NCI-H774 (cell line): Measurements from ENCODE around the gene TSPAN2.

Source experiments
- DNase-seq: peaks from one replicate; lab custom pipeline; 2025; lab: John Stamatoyannopoulos, UW

The TSPAN2 gene

DNA sequence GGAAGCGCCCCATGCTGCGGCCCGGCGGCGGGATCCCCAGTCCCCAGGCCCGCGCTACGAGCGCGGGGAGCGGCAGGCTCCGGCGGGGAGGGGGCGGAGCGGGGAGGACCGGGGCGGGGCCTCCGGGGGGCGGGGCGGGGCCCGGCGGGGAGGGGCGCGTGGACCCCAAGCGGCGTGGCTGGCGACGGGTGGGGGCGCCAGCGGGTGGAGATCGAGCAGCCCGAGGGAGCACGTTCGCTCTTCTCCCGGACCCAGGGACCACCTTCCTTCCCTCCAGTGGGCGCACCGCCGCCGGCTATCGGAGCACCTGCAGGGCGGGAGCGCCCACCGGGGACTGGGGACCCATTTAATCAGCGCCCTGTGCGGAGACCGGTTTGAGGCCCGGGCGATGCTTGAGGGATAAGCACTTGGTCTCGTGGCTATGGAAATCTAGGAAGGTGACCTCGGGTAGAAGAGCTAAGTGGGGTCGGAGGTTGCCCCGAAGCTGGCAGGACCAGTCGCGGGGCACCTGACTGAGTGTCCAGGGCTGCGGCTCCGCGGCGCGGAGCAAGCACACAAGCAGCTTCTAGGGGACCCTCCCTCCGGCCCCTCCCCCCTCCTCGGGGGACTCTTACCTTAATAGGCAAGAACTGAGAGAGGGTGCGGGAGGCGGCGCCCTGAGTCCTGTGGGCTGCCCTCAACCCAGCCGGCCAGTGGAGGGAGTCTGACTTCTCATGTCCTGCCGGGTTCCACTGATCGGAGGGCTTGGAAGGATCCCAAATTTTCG, at the start of gene TSPAN2:
Gene TSPAN2 (minus strand): TSS at position 84 of the 766 bp plus-strand sequence. CDS start 71 bp downstream, at position 13.
- no peak for DNase-seq

GRCh38 chr1:115138973-115139372, 49.7 kb upstream of the TSPAN2 start:
- DNase-seq: peak; percentile 90

DNA sequence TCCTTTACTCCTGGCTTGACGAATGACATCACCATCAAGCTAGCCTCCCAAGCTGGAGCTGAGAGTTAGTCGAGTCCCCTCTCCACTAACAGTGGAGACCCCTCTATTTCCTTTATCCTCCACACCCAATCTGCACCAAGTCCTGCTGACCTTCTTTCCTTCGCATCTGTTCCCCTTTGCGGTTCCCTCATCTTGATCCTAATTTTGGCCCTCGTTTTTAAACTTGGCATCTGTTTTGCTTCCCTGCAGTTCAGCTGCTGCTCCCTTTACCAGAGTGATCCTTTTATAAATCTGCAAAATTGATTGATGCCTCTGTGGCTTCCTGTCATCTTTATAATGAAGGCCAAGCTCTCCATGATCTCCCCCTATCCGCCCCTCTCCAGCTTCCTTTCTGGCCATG, 49.0 kb upstream of the TSPAN2 start:
- no peak for DNase-seq

GRCh38 chr1:115137191-115137590, 47.9 kb upstream of the TSPAN2 start:
- DNase-seq: no peak

DNA sequence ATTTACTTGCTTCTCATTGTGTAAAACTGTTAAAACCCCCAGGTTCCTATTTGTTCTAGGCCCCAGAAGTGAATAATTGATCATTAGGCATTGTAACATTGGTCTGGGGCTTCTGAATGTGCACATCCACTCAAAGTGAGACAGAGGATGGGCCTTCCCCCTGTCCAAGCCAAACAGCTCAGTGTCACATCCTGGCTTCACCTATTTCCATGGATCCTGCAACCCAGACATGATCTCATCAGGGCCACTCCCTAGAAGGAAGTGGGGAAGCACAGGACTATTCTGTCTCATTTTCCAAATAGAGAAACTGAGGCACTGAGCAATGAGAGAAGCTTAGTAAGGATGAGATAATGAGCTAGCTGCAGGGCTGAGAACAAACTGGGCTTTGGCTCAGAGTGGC, 47.4 kb upstream of the TSPAN2 start:
- no peak for DNase-seq

- DNase-seq: no peak
Measured at GRCh38 chr1:115136106-115136505, 46.8 kb upstream of the TSPAN2 start.

DNA sequence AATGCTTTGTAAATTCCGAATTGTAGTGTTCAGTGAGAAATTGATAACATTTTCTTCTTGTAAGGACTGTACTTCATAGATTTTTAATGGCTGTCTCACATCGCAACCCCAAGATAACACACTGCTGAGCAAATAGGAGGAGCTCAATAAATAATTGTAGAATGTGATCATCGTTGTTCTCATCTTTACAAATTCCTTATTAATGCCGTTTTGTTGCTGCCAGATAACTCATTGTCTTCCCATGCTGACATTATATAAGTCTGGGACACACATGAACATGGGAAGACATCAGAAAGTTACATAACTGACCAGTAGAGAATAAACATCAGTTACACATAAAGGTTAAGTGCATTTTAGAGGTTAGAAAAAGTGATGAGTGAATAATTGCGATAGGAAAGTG, 46.4 kb upstream of the TSPAN2 start:
- no peak for DNase-seq

DNA sequence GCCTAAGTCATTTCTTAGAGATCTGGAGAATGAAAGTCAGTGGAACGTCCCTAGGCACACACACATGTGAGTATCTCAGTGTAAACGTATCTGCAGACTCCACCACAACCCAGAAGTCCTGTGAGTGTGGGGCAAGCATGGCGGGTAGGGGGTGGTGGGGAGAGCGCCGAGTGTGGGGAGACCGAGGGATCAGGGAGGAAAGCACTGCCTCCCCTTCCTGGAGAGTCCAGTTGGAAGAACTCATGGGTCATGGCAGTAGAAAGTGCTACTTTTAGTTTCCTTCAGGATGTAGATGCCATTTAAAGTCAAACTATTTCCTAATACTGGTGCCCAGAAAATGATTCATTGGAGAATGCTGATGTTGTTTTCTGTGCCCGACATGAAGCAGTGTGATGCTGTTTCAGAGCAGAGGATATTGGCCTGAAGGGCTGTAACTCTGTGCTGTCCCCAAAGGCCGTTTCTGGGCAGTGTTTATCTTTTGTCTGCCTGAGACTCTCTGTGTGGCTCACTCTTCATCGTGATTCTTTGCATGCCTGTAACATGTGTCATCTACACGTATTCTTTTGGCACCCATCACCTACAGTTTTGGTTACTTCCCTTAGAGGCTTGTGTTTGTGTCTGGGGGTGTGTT, 45.7 kb upstream of the TSPAN2 start:
- no peak for DNase-seq

DNA sequence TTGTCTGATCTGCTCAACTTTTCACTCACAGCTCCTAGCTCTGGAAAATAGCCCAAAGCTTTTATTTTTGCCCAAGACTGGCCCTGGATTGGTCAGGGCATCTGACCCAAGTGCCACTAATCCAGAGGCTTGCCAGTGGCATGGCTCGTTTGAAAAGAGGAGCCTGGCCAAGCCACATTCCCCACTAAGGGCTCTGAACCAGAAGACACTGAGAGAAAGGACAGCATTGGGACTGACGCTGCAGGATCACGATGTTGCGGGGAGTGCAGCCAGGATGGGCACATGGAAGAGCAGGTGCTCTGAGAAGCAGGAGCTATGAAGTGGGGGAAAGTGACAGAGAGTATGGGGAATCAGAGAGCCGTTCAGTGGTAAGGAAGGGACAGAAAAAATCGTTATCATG, 44.9 kb upstream of the TSPAN2 start:
- no peak for DNase-seq

- no peak for DNase-seq
Measured at GRCh38 chr1:115133440-115133839, 44.1 kb upstream of the TSPAN2 start.

DNA sequence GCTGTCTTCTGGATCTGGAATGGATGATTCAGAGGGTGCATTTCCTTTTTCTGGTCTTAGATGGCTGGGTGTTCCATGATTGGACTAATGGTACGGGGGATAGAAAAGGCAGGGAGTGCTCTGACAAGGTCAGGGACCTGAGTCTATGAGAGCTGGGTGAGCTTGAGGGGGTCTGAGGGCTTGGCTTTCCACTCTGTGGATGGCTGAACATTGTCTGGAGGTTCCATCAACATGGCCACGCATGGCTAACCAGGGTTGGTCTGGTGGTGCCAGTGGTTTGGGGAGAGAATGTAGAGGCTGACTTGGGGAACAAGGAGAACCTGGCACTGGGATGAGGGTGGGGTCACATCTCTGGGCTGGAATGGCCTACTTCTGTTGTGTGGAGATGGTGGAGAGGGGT, 41.5 kb upstream of the TSPAN2 start:
- DNase-seq: no peak

GRCh38 chr1:115129071-115129640, 39.9 kb upstream of the TSPAN2 start:
- DNase-seq: no peak

- DNase-seq: no peak
Measured at GRCh38 chr1:115127539-115127938, 38.2 kb upstream of the TSPAN2 start.

GRCh38 chr1:115126516-115126915, 37.2 kb upstream of the TSPAN2 start:
- DNase-seq: no peak

DNA sequence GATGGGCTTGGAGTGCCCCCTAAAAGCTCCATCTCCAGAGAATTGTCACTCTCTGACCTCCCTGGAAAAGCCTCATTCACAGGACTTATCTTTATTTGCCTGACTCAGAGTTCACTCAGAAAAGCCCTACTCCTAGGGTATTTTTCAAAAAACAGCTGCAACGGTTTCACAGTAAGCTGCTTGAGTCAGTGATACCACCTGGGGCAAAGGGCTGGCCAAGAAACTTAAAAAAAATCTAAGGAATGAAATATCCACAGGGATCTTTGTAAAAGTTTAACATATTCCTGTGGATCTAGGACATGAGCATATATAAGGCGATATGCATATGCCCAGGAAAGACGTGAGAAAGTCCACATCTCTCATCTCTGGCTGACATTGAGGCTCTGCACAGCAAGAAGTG, 33.8 kb upstream of the TSPAN2 start:
- DNase-seq: no peak

DNA sequence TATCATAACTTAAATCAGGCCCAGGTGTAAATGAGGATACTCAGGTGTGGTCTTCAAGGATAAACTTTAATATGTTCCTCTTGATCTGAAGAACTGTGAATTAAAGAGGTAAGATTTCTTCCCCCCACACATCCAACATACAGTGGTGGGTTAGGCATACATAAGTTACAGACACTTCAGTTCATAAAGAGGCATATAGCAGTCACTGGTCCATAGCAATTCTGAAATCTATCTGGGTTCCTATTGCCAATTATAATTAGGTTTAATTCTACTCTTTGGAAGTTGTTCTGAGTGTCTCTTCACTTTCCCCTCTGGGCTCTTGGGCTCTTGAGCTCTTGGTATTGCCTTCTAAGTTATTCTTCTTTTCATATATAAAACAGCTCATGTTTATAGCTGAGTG, 32.5 kb upstream of the TSPAN2 start:
- no peak for DNase-seq

GRCh38 chr1:115120296-115120695, 31.0 kb upstream of the TSPAN2 start:
- DNase-seq: no peak

DNA sequence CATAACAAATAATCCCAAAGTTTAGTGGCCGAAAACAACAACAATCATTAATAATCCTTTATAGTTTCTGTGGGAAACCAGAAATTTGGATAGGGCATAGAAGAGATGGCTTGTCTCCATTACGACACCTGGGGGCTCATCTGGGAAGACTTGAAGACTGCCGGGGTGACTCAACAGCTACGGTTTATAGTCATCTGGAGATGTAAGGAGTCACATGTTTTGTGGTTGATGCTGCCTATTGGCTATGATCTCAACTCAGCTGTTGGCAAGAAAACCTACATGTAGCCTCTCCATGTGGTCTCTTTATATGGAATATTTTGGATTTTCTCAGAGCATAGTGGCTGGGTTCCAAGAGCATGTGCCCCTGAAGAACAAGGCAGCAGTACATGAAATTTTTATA, 29.3 kb upstream of the TSPAN2 start:
- DNase-seq: no peak

DNA sequence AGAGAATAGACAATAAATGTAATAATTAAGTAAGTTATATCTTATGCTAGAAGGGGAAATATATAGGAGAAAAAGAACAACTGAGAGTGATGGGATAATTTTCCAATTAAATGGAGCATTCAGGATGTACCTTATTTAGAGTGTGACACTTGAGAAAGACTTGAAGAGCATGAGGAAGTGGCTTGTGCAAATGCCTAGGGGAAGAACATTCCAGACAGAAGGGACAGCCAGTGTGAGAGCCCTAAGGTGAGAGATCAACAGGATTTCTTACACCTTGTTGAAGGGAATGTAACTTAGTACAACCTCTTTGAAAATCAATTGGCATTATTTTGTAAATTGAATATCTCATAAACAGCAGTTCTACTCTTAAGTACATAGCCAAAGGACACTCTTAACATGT, 28.8 kb upstream of the TSPAN2 start:
- no peak for DNase-seq

- no peak for DNase-seq
Measured at GRCh38 chr1:115117298-115117697, 28.0 kb upstream of the TSPAN2 start.

GRCh38 chr1:115116512-115116911, 27.2 kb upstream of the TSPAN2 start:
- DNase-seq: no peak

DNA sequence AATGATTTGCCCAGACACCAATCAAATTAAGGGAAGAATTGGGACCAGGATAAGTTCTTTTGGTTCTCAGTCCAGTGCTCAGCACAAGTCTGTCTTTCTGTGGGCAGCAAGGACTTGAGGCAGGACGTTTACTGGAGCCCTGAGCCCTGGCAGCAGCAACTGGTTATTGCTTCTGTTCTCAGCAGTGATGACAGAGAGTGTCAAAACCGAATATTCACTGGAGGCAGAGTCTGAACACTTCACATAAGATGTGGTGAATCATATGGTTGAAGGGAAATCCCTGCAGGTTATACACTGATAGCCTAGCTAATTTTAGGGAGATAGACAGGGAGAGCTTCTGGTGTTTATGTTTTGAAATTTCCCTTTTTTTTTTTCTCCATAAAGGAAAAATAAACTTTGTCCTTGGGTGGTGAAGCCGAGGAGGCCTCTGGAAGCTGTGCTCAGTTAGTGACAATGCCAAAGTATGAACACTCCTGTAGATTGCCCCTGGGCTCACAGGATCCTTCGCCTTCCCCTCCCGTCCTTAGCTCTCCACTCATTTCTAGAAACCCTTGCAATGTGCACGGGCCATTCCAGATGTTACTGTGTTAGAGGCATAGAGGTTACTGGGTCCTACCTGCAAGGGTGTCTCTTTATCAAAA, 26.3 kb upstream of the TSPAN2 start:
- no peak for DNase-seq

DNA sequence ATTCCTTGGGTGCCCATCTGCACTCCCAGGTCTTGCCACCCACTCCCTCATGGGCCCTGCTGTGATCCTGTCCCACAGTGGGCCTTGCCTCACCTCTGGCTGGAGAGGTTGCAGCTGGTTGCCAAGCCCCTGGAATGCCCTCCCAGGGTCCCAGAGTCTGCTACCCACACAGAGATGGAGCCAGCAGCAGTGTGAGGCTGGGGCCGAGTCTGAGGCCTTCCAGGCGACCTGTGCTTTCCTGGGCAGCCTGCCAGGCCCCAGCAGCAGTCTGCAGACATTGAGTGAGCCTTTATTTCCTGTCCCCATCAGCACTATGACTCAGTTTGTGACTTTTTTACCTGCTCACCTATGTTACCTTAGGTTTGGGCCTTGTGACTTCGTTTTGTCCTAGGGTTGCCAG, 25.0 kb upstream of the TSPAN2 start:
- no peak for DNase-seq
